GM19035 (cell line): Measurements from ENCODE around the gene RBKS.

ENCODE experiments used
- ATAC-seq: cut with Tn5 transposase; IDR thresholded peaks from one replicate; pipeline ENCODE4 v1.9.1; 2021; ENCODE audit not compliant: unreplicated experiment

The RBKS gene

GRCh38 chr2:27803046-27803445, 87.1 kb downstream of the RBKS start:
- ATAC-seq, result no peak

- ATAC-seq, result no peak
These were observed 87.6 kb downstream of the RBKS start for GRCh38 chr2:27802547-27802946.

GRCh38 chr2:27800856-27801255, 89.3 kb downstream of the RBKS start:
- no peak for ATAC-seq

- no peak for ATAC-seq
These were observed 90.6 kb downstream of the RBKS start for GRCh38 chr2:27799646-27800010.

GRCh38 chr2:27798948-27799645, 91.1 kb downstream of the RBKS start:
- ATAC-seq, result no peak

GRCh38 chr2:27798486-27798885, 91.7 kb downstream of the RBKS start:
- no peak for ATAC-seq

GRCh38 chr2:27797841-27798240, 92.3 kb downstream of the RBKS start:
- no peak for ATAC-seq

GRCh38 chr2:27796791-27797765, 93.1 kb downstream of the RBKS start:
- ATAC-seq, result no peak

GRCh38 chr2:27795868-27796277, 94.3 kb downstream of the RBKS start:
- no peak for ATAC-seq

- ATAC-seq, result no peak
These were observed 94.9 kb downstream of the RBKS start for GRCh38 chr2:27795093-27795834.

- no peak for ATAC-seq
These were observed 97.4 kb downstream of the RBKS start for GRCh38 chr2:27792759-27793158.

- ATAC-seq, result no peak
These were observed 99.4 kb downstream of the RBKS start for GRCh38 chr2:27790796-27791195.

GRCh38 chr2:27782701-27783100, 107.5 kb downstream of the RBKS start:
- no peak for ATAC-seq

GRCh38 chr2:27781496-27781895, 108.7 kb downstream of the RBKS start:
- no peak for ATAC-seq

GRCh38 chr2:27779417-27780055, 110.7 kb downstream of the RBKS start:
- ATAC-seq, result no peak

GRCh38 chr2:27776696-27777095, 113.5 kb downstream of the RBKS start:
- no peak for ATAC-seq

GRCh38 chr2:27776097-27776496, 114.1 kb downstream of the RBKS start:
- no peak for ATAC-seq

GRCh38 chr2:27773959-27774358, 116.2 kb downstream of the RBKS start:
- no peak for ATAC-seq

GRCh38 chr2:27772804-27773203, 117.4 kb downstream of the RBKS start:
- ATAC-seq, result no peak

GRCh38 chr2:27771548-27772335, 118.4 kb downstream of the RBKS start, which contains the start of gene MRPL33:
Gene MRPL33 (plus strand): TSS chr2:27771719. CDS start chr2:27771778, 59 bp downstream.
- peak; percentile 97 for ATAC-seq
